Ovary (tissue), 9 donors: ENCODE data around the gene SPATA31D1. TPM values are rescaled to one million over a fixed set of nuclear protein-coding genes. Genes with fewer than 3 reads are reported as not detected.

Experiments
- DNase-seq, 5 donors: peaks; one replicate each; pipeline ENCODE4 v3.0.0-alpha.2; 2019 to 2020
- H3K27ac ChIP-seq, 2 donors: fragments of 200-600 bp; one replicate each; pipeline versions ENCODE4 v1.5.1 to v1.8.0; 2019 to 2022
- H3K27me3 ChIP-seq: fragments of 200-600 bp; one replicate; pipeline ENCODE4 v1.8.0; 2022
- H3K36me3 ChIP-seq: fragments of 200-600 bp; sonication (generic); one replicate; pipeline ENCODE4 v1.5.1; 2019
- H3K4me1 ChIP-seq: one replicate; pipeline ENCODE4 v1.8.1; 2013; ENCODE audit warnings: mild to moderate bottlenecking, moderate library complexity; ENCODE audit not compliant: insufficient read depth
- H3K4me3 ChIP-seq: fragments of 200-600 bp; sonication (generic); one replicate; pipeline ENCODE4 v1.5.1; 2017
- H3K9me3 ChIP-seq, 2 donors: fragments of 200-600 bp in 1 of 2; sonication (generic) in 1 of 2; one replicate each; pipeline versions ENCODE4 v1.5.1 to v1.8.1; 2013 to 2019; ENCODE audit warnings: mild to moderate bottlenecking in 1 of 2, moderate library complexity in 1 of 2
- CTCF ChIP-seq, 3 donors: fragments of 450-650 bp in 2 of 3; fragments of 200-600 bp in 1 of 3; IDR thresholded peaks; one replicate each; pipeline versions ENCODE4 v1.5.1 to v1.8.0; 2016 to 2022; ENCODE audit warnings: antibody characterized with exemption in 3 of 3, mild to moderate bottlenecking in 1 of 3
- EP300 ChIP-seq: sonication (generic); formaldehyde crosslinking; IDR thresholded peaks from one replicate; pipeline ENCODE4 v1.6.1; 2017; ENCODE audit warnings: antibody characterized with exemption
- POLR2A ChIP-seq: fragments of 450-650 bp; IDR thresholded peaks from one replicate; pipeline ENCODE4 v1.6.1; 2017; ENCODE audit warnings: antibody characterized with exemption, mild to moderate bottlenecking, moderate library complexity
- WGBS, 3 donors: extraction: QIAGEN DNeasy Blood & Tissue Kit in 1 of 3; methylation state at CpG; one replicate each; pipeline versions ENCODE4 v1.1.5 to v1.1.7; 2013 to 2017; 5-methylcytosine and 5-hydroxymethylcytosine counted together
- intact Hi-C, 4 donors: fragments of 100-400 bp; cut with DNase I; formaldehyde crosslinking; loops; one replicate each; pipeline versions ENCODE4 v1.11.0 to v1.15.1; 2022 to 2023
- polyA plus RNA-seq, 2 donors: library from polyadenylated mRNA; stranded (reverse); fragments of 200-250 nt in 1 of 2; fragments of 350-450 nt in 1 of 2; fragmentation: Illumina TruSeq in 1 of 2; extraction: RNeasy Lipid Tissue Mini Kit (QIAGEN cat#74804) in 1 of 2; gene quantifications; one replicate each; pipeline ENCODE4 v1.2.3, GENCODE V29; 2013 to 2014
- total RNA-seq, 7 donors: library from RNA; depleted of rRNA in 2 of 7; stranded (reverse); fragments of >200 nt in 2 of 7; fragmentation: NEBNext Ultra II Directional in 3 of 7; extraction: Animal tissue kit (Norgen Biotek cat#: 25700) in 3 of 7; gene quantifications; one replicate each; pipeline versions ENCODE4 v1.1.0 to v1.2.4, GENCODE V29; 2016 to 2023
- donor health status: DM: no; HTN: no; CAD: no; lungs with moderate emphysema.
- donor health status: DM: no; HTN: no; CAD: no.
- donor health status: Bipolar disorder and iron deficiency.
- donor health status: DM: yes; HTN: yes; CAD: no.
- donor health status: DM: no; HTN: no; CAD: no.
- donor health status: DM: yes; HTN: yes; CAD: no.

The SPATA31D1 gene
- total and polyA plus RNA-seq, 9 donors, result not detected

DNA sequence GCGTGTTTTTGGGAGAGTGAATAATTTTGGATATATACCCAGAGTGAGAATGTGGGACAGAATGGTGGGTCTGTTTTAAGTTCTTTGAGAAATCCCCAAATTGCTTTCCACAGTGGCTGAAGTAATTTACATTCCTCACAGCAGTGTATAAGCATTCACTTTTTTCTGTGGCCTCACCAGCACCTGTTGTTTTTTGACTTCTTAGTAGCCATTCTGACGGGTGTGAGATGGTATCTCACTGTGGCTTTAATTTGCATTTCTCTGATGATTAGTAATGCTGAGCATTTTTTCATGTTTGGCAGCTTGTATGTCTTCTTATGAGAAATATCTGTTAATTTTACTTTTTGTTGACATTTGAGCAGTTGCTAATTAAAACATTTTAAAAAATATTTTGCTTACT lies 9.4 kb upstream of the SPATA31D1 start:
- Histone ChIP-seq H3K27ac (no peak overlapping the region), H3K36me3 (no peaks in the 10 kb centered on the region), H3K27me3 (no peaks in the 10 kb centered on the region), H3K4me1 (no peaks in the 10 kb centered on the region), H3K4me3 (no peak overlapping the region), H3K9me3 (no peaks in the 10 kb centered on the region)
- intact Hi-C loops, result no loop called here
- 44 to 61% (median 49%) methylated on average over 2 of the region's 2 CpGs for WGBS, 3 donors
- no peak for DNase-seq
- TF ChIP-seq CTCF (IDR thresholded peaks at IDR 0.05) (no peak), POLR2A (no peak), EP300 (no peak)

DNA sequence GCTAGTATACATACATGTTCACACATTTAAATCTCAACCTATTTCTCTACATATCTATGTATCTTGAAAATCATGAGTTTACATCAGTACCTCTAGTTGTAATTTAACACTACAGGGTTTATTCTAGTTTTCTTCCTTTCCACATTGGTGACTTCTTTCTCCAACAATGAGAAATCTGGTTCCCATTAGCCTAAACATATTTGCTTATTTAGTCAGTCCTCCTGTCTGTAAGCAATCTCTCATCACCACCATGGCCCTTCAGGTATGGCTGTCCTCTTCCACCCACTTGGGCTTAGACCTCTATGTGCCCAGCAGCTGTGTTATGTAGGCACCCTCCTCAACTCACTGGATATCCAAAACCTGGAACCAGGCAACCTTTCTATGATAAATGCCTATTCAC lies 8.0 kb upstream of the SPATA31D1 start:
- no peak overlapping the region for H3K27ac ChIP-seq
- no peaks in the 10 kb centered on the region for H3K4me1 ChIP-seq
- no peak overlapping the region for H3K4me3 ChIP-seq
- H3K27me3 ChIP-seq, result no peaks in the 10 kb centered on the region
- DNase-seq, result no peak
- no peak for TF ChIP-seq POLR2A
- intact Hi-C loops, result no loop called here
- H3K36me3 ChIP-seq, result no peaks in the 10 kb centered on the region
- H3K9me3 ChIP-seq, result no peaks in the 10 kb centered on the region

GRCh38 chr9:81981883-81982282 lies 6.7 kb upstream of the SPATA31D1 start:
- Histone ChIP-seq H3K9me3 (no peaks in the 10 kb centered on the region), H3K27ac (no peak overlapping the region), H3K36me3 (no peaks in the 10 kb centered on the region), H3K27me3 (no peaks in the 10 kb centered on the region), H3K4me1 (no peaks in the 10 kb centered on the region), H3K4me3 (no peak overlapping the region)
- DNase-seq, result no peak
- TF ChIP-seq CTCF (IDR thresholded peaks at IDR 0.05) (no peak), EP300 (no peak), POLR2A (no peak)
- 92 to 95% (median 93%) methylated on average over 4 of the region's 4 CpGs for WGBS, 3 donors
- intact Hi-C loops, result no loop called here

DNA sequence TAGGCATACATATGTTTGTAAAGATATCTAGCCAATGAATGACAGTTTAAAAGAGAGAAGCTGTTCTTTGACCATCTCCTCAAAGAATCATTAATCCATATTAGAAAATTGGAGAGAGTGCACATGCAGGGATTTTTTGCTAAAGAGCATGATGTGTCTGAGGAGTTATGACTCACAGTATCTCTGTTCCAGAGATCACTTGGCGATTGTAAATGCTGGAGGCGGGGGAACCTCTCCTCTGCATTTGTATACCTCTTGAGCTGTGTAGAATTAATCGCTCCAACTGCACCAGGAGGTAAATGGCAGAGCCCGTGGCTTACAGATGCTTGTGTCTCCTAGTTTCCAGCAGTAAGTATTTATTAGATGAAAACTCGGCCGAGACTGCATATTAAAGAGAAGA lies 3.6 kb upstream of the SPATA31D1 start:
- no peak overlapping the region for H3K4me3 ChIP-seq
- 86 to 89% (median 88%) methylated on average over 6 of the region's 6 CpGs for WGBS, 3 donors
- H3K27me3 ChIP-seq, result no peaks in the 10 kb centered on the region
- no peaks in the 10 kb centered on the region for H3K9me3 ChIP-seq
- TF ChIP-seq POLR2A, result no peak
- no peak for TF ChIP-seq CTCF (IDR thresholded peaks at IDR 0.05)
- TF ChIP-seq EP300, result no peak
- no peaks in the 10 kb centered on the region for H3K36me3 ChIP-seq
- H3K27ac ChIP-seq, result no peak overlapping the region
- DNase-seq, result no peak
- intact Hi-C loops, result no loop called here
- no peaks in the 10 kb centered on the region for H3K4me1 ChIP-seq

GRCh38 chr9:81986051-81986450 lies 2.5 kb upstream of the SPATA31D1 start:
- H3K36me3 ChIP-seq, result no peaks in the 10 kb centered on the region

More at GRCh38 chr9:81986051-81986450, 2.5 kb upstream of the SPATA31D1 start:
- Histone ChIP-seq H3K4me1 (no peaks in the 10 kb centered on the region), H3K27ac (no peak overlapping the region), H3K9me3 (no peaks in the 10 kb centered on the region), H3K27me3 (no peaks in the 10 kb centered on the region), H3K4me3 (no peak overlapping the region)
- DNase-seq, result no peak
- intact Hi-C loops, result no loop called here
- WGBS, 3 donors, result 52 to 69% (median 58%) methylated on average over 1 of the region's 1 CpG
- TF ChIP-seq CTCF (IDR thresholded peaks at IDR 0.05) (no peak), POLR2A (no peak), EP300 (no peak)
